Neural cell (in vitro differentiated cells): ENCODE data around the gene AFF3. TPM values are rescaled to one million over a fixed set of nuclear protein-coding genes. Genes with fewer than 3 reads are reported as not detected.

Experiments
- H2AFZ ChIP-seq: fragments of 200-600, 300-800 bp; sonication (generic), shearing (Covaris generic); 2 replicates; pipeline ENCODE4 v1.6.0; 2014; ENCODE audit warnings: low read depth, mild to moderate bottlenecking, antibody characterized with exemption, low read length, moderate library complexity
- H3F3A ChIP-seq: fragments of 200-600 bp; shearing (Covaris generic); 2 replicates; pipeline ENCODE4 v1.6.1; 2016; ENCODE audit warnings: mild to moderate bottlenecking, moderate library complexity, mixed read lengths, antibody characterized with exemption, low read length; ENCODE audit not compliant: insufficient read depth, poor library complexity, severe bottlenecking
- H3K27ac ChIP-seq: fragments of 200-600, 300-800 bp; sonication (generic), shearing (Covaris generic); 2 replicates; pipeline ENCODE4 v1.5.1; 2014; ENCODE audit warnings: mild to moderate bottlenecking, low read length, moderate library complexity
- H3K27me3 ChIP-seq: fragments of 300-800, 200-600 bp; sonication (generic), shearing (Covaris generic); 2 replicates; pipeline ENCODE4 v1.6.0; 2014; ENCODE audit warnings: mild to moderate bottlenecking, low read depth, low read length, moderate library complexity; ENCODE audit not compliant: insufficient read depth
- H3K36me3 ChIP-seq: fragments of 300-800, 200-600 bp; sonication (generic), shearing (Covaris generic); 2 replicates; pipeline ENCODE4 v1.5.1; 2014; ENCODE audit warnings: mild to moderate bottlenecking, antibody characterized with exemption, low read length, moderate library complexity; ENCODE audit not compliant: insufficient read depth
- H3K4me2 ChIP-seq: fragments of 300-800, 200-600 bp; sonication (generic), shearing (Covaris generic); 2 replicates; pipeline ENCODE4 v1.6.0; 2014; ENCODE audit warnings: mild to moderate bottlenecking, low read length
- H3K4me3 ChIP-seq: fragments of 300-800, 200-600 bp; sonication (generic), shearing (Covaris generic); 2 replicates; pipeline ENCODE4 v1.5.1; 2014; ENCODE audit warnings: mild to moderate bottlenecking, low read length, moderate library complexity
- H3K79me2 ChIP-seq: fragments of 200-600 bp; shearing (Covaris generic); replicated peaks from 2 replicates; pipeline ENCODE4 v1.6.0; 2014; ENCODE audit warnings: mild to moderate bottlenecking, low read length, moderate library complexity; ENCODE audit not compliant: insufficient read depth
- H3K9ac ChIP-seq: fragments of 300-800, 200-600 bp; sonication (generic), shearing (Covaris generic); 2 replicates; pipeline ENCODE4 v1.6.1; 2016; ENCODE audit warnings: mild to moderate bottlenecking, low read length, mixed read lengths
- H3K9me2 ChIP-seq: fragments of 200-600 bp; shearing (Covaris generic); 2 replicates; pipeline ENCODE4 v1.6.1; 2016; ENCODE audit warnings: mild to moderate bottlenecking, low read length, mixed read lengths; ENCODE audit not compliant: insufficient read depth
- H3K9me3 ChIP-seq: fragments of 200-600, 300-800 bp; sonication (generic), shearing (Covaris generic); 2 replicates; pipeline ENCODE4 v1.6.1; 2016; ENCODE audit warnings: mild to moderate bottlenecking, mixed run types, low read length, moderate library complexity, mixed read lengths
- H4K20me1 ChIP-seq: fragments of 200-600 bp; shearing (Covaris generic); 2 replicates; pipeline ENCODE4 v1.6.1; 2016; ENCODE audit warnings: mild to moderate bottlenecking, mixed run types; ENCODE audit not compliant: insufficient read depth
- EP300 ChIP-seq: fragments of 450-650 bp; conservative IDR thresholded peaks from 2 replicates; pipeline ENCODE4 v1.6.1; 2014; ENCODE audit warnings: antibody characterized with exemption, mild to moderate bottlenecking, moderate library complexity; ENCODE audit not compliant: poor library complexity, severe bottlenecking
- EZH2 ChIP-seq: fragments of 200-600, 300-800 bp; shearing (Covaris generic), sonication (generic); IDR thresholded peaks from 2 replicates; pipeline ENCODE4 v1.6.1; 2014; ENCODE audit warnings: antibody characterized with exemption, low read length, borderline replicate concordance, mild to moderate bottlenecking; ENCODE audit not compliant: insufficient read depth, poor library complexity, severe bottlenecking
- MXI1 ChIP-seq: fragments of 450-650 bp; conservative IDR thresholded peaks from 2 replicates; pipeline ENCODE4 v1.6.1; 2014; ENCODE audit warnings: antibody characterized with exemption, mild to moderate bottlenecking; ENCODE audit not compliant: poor library complexity, severe bottlenecking
- POLR2AphosphoS5 ChIP-seq: IDR thresholded peaks from 2 replicates; pipeline ENCODE4 v1.6.1; 2012
- RAD21 ChIP-seq: fragments of 450-650 bp; conservative IDR thresholded peaks from 2 replicates; pipeline ENCODE4 v1.6.1; 2014; ENCODE audit warnings: antibody characterized with exemption, mild to moderate bottlenecking, moderate library complexity
- SMC3 ChIP-seq: fragments of 450-650 bp; conservative IDR thresholded peaks from 2 replicates; pipeline ENCODE4 v1.6.1; 2014; ENCODE audit warnings: antibody characterized with exemption, mild to moderate bottlenecking, moderate library complexity; ENCODE audit not compliant: poor library complexity
- TAF1 ChIP-seq: IDR thresholded peaks from 2 replicates; pipeline ENCODE4 v1.6.1; 2012; ENCODE audit warnings: low read depth
- polyA plus RNA-seq: library from polyadenylated mRNA; depleted of rRNA; stranded (reverse); fragments of >200 nt; gene quantifications from 2 replicates; pipeline ENCODE4 v1.2.3, GENCODE V29; 2014
- TF ChIP-seq, protein P1 (sequence below): IDR thresholded peaks from 2 replicates; pipeline ENCODE4 v1.6.1; 2012; ENCODE audit warnings: borderline replicate concordance
- TF ChIP-seq, protein P2 (sequence below): fragments of 450-650 bp; IDR thresholded peaks from 2 replicates; pipeline ENCODE4 v1.5.1; 2014; ENCODE audit warnings: antibody characterized with exemption, mild to moderate bottlenecking, moderate library complexity; ENCODE audit not compliant: poor library complexity, severe bottlenecking

AFF3 gene
- polyA plus RNA-seq, 1 donor from 2014 or later: 5.1 TPM

DNA sequence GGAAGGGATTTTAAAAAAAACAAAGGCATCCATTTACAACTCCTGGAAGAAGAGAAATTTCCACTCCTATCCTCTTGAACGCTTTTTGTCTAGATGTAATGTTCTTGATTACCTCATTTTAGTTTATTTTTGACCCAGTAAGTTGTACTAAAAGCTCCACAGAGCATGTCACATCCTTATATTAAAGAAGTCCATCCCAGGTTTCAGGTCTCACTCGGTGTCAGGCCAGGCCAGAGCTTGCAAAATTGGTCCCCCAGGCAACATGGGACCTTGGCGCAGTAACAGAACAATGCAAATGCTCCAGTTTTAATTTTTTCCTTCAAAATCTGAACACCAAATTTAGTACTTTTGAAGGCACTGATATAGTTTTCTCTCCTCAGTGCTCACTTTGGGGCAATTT, 434.2 kb downstream of the AFF3 start:
- Histone ChIP-seq H3K9me2 (no peaks in the 10 kb centered on the region), H2AFZ (no peak overlapping the region), H3K36me3 (no peaks in the 10 kb centered on the region), H3K9ac (no peak overlapping the region), H3K79me2 (no peaks in the 10 kb centered on the region), H4K20me1 (no peaks in the 10 kb centered on the region), H3K27me3 (no peaks in the 10 kb centered on the region), H3K9me3 (no peaks in the 10 kb centered on the region), H3K4me2 (no peak overlapping the region), H3F3A (no peaks in the 10 kb centered on the region), H3K4me3 (no peak overlapping the region), H3K27ac (no peak overlapping the region)
- TF ChIP-seq SMC3 (no peak), EP300 (no peak), RAD21 (no peak), EZH2 (no peak), TAF1 (no peak), MXI1 (no peak), POLR2AphosphoS5 (no peak)
- TF ChIP-seq, protein P1, sequence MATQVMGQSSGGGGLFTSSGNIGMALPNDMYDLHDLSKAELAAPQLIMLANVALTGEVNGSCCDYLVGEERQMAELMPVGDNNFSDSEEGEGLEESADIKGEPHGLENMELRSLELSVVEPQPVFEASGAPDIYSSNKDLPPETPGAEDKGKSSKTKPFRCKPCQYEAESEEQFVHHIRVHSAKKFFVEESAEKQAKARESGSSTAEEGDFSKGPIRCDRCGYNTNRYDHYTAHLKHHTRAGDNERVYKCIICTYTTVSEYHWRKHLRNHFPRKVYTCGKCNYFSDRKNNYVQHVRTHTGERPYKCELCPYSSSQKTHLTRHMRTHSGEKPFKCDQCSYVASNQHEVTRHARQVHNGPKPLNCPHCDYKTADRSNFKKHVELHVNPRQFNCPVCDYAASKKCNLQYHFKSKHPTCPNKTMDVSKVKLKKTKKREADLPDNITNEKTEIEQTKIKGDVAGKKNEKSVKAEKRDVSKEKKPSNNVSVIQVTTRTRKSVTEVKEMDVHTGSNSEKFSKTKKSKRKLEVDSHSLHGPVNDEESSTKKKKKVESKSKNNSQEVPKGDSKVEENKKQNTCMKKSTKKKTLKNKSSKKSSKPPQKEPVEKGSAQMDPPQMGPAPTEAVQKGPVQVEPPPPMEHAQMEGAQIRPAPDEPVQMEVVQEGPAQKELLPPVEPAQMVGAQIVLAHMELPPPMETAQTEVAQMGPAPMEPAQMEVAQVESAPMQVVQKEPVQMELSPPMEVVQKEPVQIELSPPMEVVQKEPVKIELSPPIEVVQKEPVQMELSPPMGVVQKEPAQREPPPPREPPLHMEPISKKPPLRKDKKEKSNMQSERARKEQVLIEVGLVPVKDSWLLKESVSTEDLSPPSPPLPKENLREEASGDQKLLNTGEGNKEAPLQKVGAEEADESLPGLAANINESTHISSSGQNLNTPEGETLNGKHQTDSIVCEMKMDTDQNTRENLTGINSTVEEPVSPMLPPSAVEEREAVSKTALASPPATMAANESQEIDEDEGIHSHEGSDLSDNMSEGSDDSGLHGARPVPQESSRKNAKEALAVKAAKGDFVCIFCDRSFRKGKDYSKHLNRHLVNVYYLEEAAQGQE: no peak
- TF ChIP-seq, protein P2, sequence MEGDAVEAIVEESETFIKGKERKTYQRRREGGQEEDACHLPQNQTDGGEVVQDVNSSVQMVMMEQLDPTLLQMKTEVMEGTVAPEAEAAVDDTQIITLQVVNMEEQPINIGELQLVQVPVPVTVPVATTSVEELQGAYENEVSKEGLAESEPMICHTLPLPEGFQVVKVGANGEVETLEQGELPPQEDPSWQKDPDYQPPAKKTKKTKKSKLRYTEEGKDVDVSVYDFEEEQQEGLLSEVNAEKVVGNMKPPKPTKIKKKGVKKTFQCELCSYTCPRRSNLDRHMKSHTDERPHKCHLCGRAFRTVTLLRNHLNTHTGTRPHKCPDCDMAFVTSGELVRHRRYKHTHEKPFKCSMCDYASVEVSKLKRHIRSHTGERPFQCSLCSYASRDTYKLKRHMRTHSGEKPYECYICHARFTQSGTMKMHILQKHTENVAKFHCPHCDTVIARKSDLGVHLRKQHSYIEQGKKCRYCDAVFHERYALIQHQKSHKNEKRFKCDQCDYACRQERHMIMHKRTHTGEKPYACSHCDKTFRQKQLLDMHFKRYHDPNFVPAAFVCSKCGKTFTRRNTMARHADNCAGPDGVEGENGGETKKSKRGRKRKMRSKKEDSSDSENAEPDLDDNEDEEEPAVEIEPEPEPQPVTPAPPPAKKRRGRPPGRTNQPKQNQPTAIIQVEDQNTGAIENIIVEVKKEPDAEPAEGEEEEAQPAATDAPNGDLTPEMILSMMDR: no peak

DNA sequence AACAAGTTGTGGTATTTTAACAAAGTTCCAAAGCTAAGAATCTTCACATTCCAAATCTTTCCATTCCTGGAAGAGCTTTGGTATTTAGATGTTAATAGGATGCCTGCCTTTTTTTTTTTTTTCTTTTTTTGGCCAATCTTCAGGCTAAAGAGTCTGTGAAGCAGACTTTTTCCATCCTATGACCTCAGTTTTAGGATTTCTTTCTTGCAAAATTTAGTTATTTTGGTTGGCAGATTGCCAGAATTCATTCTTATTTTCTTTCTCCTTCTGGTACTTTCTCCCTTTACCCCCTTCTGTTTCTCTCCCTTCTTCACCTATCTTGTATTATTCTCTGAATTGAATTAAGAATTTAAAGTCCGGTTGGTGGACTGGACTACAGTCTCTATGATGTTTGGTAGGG, 434.8 kb downstream of the AFF3 start:
- Histone ChIP-seq H3K4me2 (no peak overlapping the region), H4K20me1 (no peaks in the 10 kb centered on the region), H3K9me3 (no peaks in the 10 kb centered on the region), H3K27me3 (no peaks in the 10 kb centered on the region), H3F3A (no peaks in the 10 kb centered on the region), H3K9me2 (no peaks in the 10 kb centered on the region), H2AFZ (no peak overlapping the region), H3K36me3 (no peaks in the 10 kb centered on the region), H3K27ac (no peak overlapping the region), H3K79me2 (no peaks in the 10 kb centered on the region), H3K9ac (no peak overlapping the region), H3K4me3 (no peak overlapping the region)
- TF ChIP-seq MXI1 (no peak), POLR2AphosphoS5 (no peak)
- TF ChIP-seq, protein P1: no peak
